Upper lobe of left lung (tissue), 4 donors: ENCODE results near the gene NRIP3.

Experiments used
- EP300 ChIP-seq, 4 donors: sonication (generic); formaldehyde crosslinking; IDR thresholded peaks; one replicate each; pipeline ENCODE4 v1.5.1; 2017; ENCODE audit warnings: antibody characterized with exemption in 4 of 4, control low read depth in 2 of 4
- POLR2A ChIP-seq, 4 donors: fragments of 450-650 bp; IDR thresholded peaks; one replicate each; pipeline ENCODE4 v1.5.1; 2016 to 2017; ENCODE audit warnings: antibody characterized with exemption in 4 of 4, mild to moderate bottlenecking in 2 of 4
- POLR2AphosphoS5 ChIP-seq, 2 donors: sonication (generic); formaldehyde crosslinking; IDR thresholded peaks; one replicate each; pipeline ENCODE4 v1.5.1; 2017; ENCODE audit warnings: antibody characterized with exemption in 2 of 2
- TF ChIP-seq, protein P1 (sequence below), 6 experiments: fragments of 450-650 bp in 4 of 6; fragments of 200-600 bp in 2 of 6; sonication (generic) in 2 of 6; IDR thresholded peaks; one replicate each; pipeline ENCODE4 v1.5.1; 2016 to 2019; ENCODE audit warnings: antibody characterized with exemption in 6 of 6

DNA sequence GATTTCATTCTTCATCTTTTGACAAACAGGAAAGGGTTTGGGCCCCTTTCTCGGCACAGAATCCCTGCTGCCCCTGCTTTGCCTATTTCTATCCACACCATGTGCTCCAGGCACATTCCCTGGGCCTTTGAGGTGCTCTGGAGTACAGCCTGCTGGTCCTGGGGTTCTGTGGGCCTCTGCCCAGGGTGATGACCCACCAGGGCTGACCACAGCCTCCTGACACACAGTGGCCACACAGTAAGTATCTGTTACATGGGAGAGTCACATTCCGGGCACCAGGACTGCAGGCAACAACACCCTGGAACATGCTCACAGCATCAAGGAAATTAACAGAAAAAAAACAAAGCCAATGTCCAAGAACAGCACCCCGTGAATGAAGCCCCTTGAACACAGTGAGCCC, 48.5 kb upstream of the NRIP3 start:
- TF ChIP-seq POLR2A (IDR thresholded peaks at IDR 0.05) (no peak), POLR2AphosphoS5 (IDR thresholded peaks at IDR 0.05) (no peak), EP300 (IDR thresholded peaks at IDR 0.05) (no peak)
- TF ChIP-seq, protein P1, sequence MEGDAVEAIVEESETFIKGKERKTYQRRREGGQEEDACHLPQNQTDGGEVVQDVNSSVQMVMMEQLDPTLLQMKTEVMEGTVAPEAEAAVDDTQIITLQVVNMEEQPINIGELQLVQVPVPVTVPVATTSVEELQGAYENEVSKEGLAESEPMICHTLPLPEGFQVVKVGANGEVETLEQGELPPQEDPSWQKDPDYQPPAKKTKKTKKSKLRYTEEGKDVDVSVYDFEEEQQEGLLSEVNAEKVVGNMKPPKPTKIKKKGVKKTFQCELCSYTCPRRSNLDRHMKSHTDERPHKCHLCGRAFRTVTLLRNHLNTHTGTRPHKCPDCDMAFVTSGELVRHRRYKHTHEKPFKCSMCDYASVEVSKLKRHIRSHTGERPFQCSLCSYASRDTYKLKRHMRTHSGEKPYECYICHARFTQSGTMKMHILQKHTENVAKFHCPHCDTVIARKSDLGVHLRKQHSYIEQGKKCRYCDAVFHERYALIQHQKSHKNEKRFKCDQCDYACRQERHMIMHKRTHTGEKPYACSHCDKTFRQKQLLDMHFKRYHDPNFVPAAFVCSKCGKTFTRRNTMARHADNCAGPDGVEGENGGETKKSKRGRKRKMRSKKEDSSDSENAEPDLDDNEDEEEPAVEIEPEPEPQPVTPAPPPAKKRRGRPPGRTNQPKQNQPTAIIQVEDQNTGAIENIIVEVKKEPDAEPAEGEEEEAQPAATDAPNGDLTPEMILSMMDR (IDR thresholded peaks at IDR 0.05): no peak
